IMR-90 (cell line): Measurements from ENCODE around the gene FAM168A. TPM values are rescaled to one million over a fixed set of nuclear protein-coding genes. Genes with fewer than 3 reads are reported as not detected.

ENCODE experiments used
- ATAC-seq: fragments of 200-7000 bp; cut with Tn5 transposase; 2 replicates; pipeline ENCODE4 v1.9.1; 2020; ENCODE audit warnings: low read depth, mild to moderate bottlenecking, moderate library complexity
- BruUV-seq: library from RNA; stranded (reverse); fragments of 400-500 nt; replicated peaks from 2 replicates; lab custom pipeline; 2021; lab: Mats Ljungman, UMichigan
- CTCF ChIA-PET: fragments of 300-600 bp; formaldehyde crosslinking; extraction: SDS; loops from one replicate; lab custom pipeline; 2021; ENCODE audit warnings: antibody characterized with exemption; lab: Yijun Ruan, JAX
- POLR2A ChIA-PET: fragments of 300-600 bp; sonication (Branson Sonifier 250); formaldehyde crosslinking; loops from one replicate; lab custom pipeline; 2022; ENCODE audit warnings: antibody characterized with exemption; ENCODE audit not compliant: unreplicated experiment; lab: Charles Lee
- DNase-seq: peaks from one replicate; pipeline ENCODE4 v3.0.0; 2013
- H2AFZ ChIP-seq: replicated peaks from 2 replicates; pipeline ENCODE3; 2013; ENCODE audit warnings: low read length, mild to moderate bottlenecking; ENCODE audit not compliant: poor library complexity
- H2AK5ac ChIP-seq: 2 replicates; pipeline ENCODE4 v1.6.1; 2013; ENCODE audit warnings: low read depth, low read length, inconsistent platforms
- H2AK9ac ChIP-seq: replicated peaks from 2 replicates; pipeline ENCODE3; 2013; ENCODE audit warnings: mild to moderate bottlenecking, low read depth, low read length, moderate library complexity; ENCODE audit not compliant: poor library complexity
- H2BK120ac ChIP-seq: 2 replicates; pipeline ENCODE4 v1.6.1; 2013; ENCODE audit warnings: low read depth, low read length, inconsistent platforms
- H2BK15ac ChIP-seq: 3 replicates; pipeline ENCODE4 v1.6.1; 2013; ENCODE audit warnings: low read depth, low read length, inconsistent platforms
- H2BK20ac ChIP-seq: 2 replicates; pipeline ENCODE4 v1.6.1; 2013; ENCODE audit warnings: low read depth, mild to moderate bottlenecking, inconsistent platforms, low read length, moderate library complexity
- H2BK5ac ChIP-seq: 2 replicates; pipeline ENCODE4 v1.6.1; 2013; ENCODE audit warnings: mild to moderate bottlenecking, low read depth, low read length, inconsistent platforms; ENCODE audit not compliant: poor library complexity, severe bottlenecking
- H3K14ac ChIP-seq: replicated peaks from 2 replicates; pipeline ENCODE4 v1.6.1; 2013; ENCODE audit warnings: low read depth, low read length, inconsistent platforms
- H3K18ac ChIP-seq: 2 replicates; pipeline ENCODE4 v1.6.1; 2013; ENCODE audit warnings: low read depth, low read length, control low read depth
- H3K23ac ChIP-seq: 2 replicates; pipeline ENCODE4 v1.6.1; 2013; ENCODE audit warnings: low read depth, low read length, inconsistent platforms
- H3K27ac ChIP-seq: 2 replicates; pipeline ENCODE4 v1.5.1; 2013; ENCODE audit warnings: mild to moderate bottlenecking, control low read depth, low read length; ENCODE audit not compliant: insufficient read depth
- H3K27me3 ChIP-seq: 2 replicates; pipeline ENCODE4 v1.6.1; 2013; ENCODE audit warnings: low read length; ENCODE audit not compliant: control insufficient read depth, insufficient read depth
- H3K36me3 ChIP-seq: 2 replicates; pipeline ENCODE4 v1.6.1; 2013; ENCODE audit warnings: low read length, mixed read lengths; ENCODE audit not compliant: control insufficient read depth, insufficient read depth
- H3K4ac ChIP-seq: 2 replicates; pipeline ENCODE4 v1.6.1; 2013; ENCODE audit warnings: low read depth, low read length, inconsistent platforms
- H3K4me1 ChIP-seq: 2 replicates; pipeline ENCODE4 v1.6.1; 2013; ENCODE audit warnings: low read length, mixed read lengths; ENCODE audit not compliant: control insufficient read depth, insufficient read depth
- H3K4me2 ChIP-seq: 2 replicates; pipeline ENCODE4 v1.6.1; 2013; ENCODE audit warnings: low read depth, mild to moderate bottlenecking, control low read depth, low read length, moderate library complexity
- H3K4me3 ChIP-seq: 2 replicates; pipeline ENCODE4 v1.5.1; 2013; ENCODE audit warnings: low read depth, mild to moderate bottlenecking, control low read depth, low read length, moderate library complexity; ENCODE audit not compliant: insufficient read depth
- H3K56ac ChIP-seq: 2 replicates; pipeline ENCODE4 v1.6.1; 2013; ENCODE audit warnings: low read length, inconsistent platforms; ENCODE audit not compliant: insufficient read depth; ENCODE audit errors: extremely low read depth
- H3K79me1 ChIP-seq, 2 experiments: 2 replicates each; pipeline ENCODE4 v1.6.1; 2013; ENCODE audit warnings: low read length in 2 of 2, inconsistent platforms in 1 of 2, low read depth in 1 of 2
- H3K9ac ChIP-seq: 2 replicates; pipeline ENCODE4 v1.6.1; 2013; ENCODE audit warnings: low read depth, low read length, control low read depth
- H3K9me1 ChIP-seq: 2 replicates; pipeline ENCODE4 v1.6.1; 2013; ENCODE audit warnings: low read length, inconsistent platforms; ENCODE audit not compliant: insufficient read depth
- H3K9me3 ChIP-seq: 2 replicates; pipeline ENCODE4 v1.6.1; 2013; ENCODE audit warnings: low read length; ENCODE audit not compliant: control insufficient read depth, insufficient read depth
- H4K20me1 ChIP-seq: 2 replicates; pipeline ENCODE4 v1.6.1; 2013; ENCODE audit warnings: low read length, inconsistent platforms; ENCODE audit not compliant: insufficient read depth
- H4K5ac ChIP-seq: 2 replicates; pipeline ENCODE4 v1.6.1; 2013; ENCODE audit warnings: mild to moderate bottlenecking, low read depth, low read length, control low read depth
- H4K8ac ChIP-seq, 2 experiments: 2 replicates each; pipeline ENCODE4 v1.6.1; 2013; ENCODE audit warnings: low read depth in 2 of 2, low read length in 2 of 2, control low read depth in 1 of 2, inconsistent platforms in 1 of 2
- H4K91ac ChIP-seq: 2 replicates; pipeline ENCODE4 v1.6.1; 2013; ENCODE audit warnings: low read depth, low read length, inconsistent platforms; ENCODE audit not compliant: insufficient read depth
- NFE2L2 ChIP-seq: fragments of 150-350 bp; IDR thresholded peaks from 2 replicates; pipeline ENCODE4 v1.6.1; 2016; ENCODE audit warnings: low read depth, mild to moderate bottlenecking, low read length
- WGBS, 2 experiments: methylation state at CpG; one replicate each; pipeline versions ENCODE4 v1.1.5 to v1.1.7; 2013; ENCODE audit warnings: missing lambda C conversion rate in 2 of 2; ENCODE audit not compliant: insufficient read length in 1 of 2; ENCODE audit errors: extremely low coverage in 2 of 2; 5-methylcytosine and 5-hydroxymethylcytosine counted together
- dilution Hi-C: fragments of 300-500 bp; cut with HindIII; formaldehyde crosslinking; loops from one replicate; pipeline ENCODE4 v1.14.3; 2018; ENCODE audit warnings: low sequenced_read_pairs; ENCODE audit not compliant: unreplicated experiment
- in situ Hi-C: fragments of 300-500 bp; cut with MboI; formaldehyde crosslinking; loops from 3 replicates; pipeline ENCODE4 v1.14.3; 2019; ENCODE audit warnings: low sequenced_read_pairs, inconsistent platforms, mixed read lengths
- intact Hi-C: fragments of 100-400 bp; cut with micrococcal nuclease; formaldehyde crosslinking; loops from 2 replicates; pipeline ENCODE4 v1.10.0; 2022
- polyA plus RNA-seq, 3 experiments: library from polyadenylated mRNA; depleted of rRNA; stranded (reverse); fragments of >200 nt; gene quantifications; 2 replicates each; pipeline ENCODE4 v1.2.3, GENCODE V29; 2012; ENCODE audit warnings: low replicate concordance in 1 of 3
- total RNA-seq: library from RNA; depleted of rRNA; stranded (reverse); fragments of >200 nt; gene quantifications from 2 replicates; pipeline ENCODE4 v1.2.3, GENCODE V29; 2012

Gene FAM168A
- total and polyA plus RNA-seq, 2 of the 4 experiments (the other 2 are of a cell fraction) = 13.1 to 22.8 TPM

GRCh38 chr11:73623686-73624085 is 25.8 kb upstream of the FAM168A start:
- H3K9me3 ChIP-seq = no peaks in the 10 kb centered on the region
- no TSS peak for BruUV-seq
- H2AFZ ChIP-seq = no peak overlapping the region
- no peaks in the 10 kb centered on the region for H3K9me1 ChIP-seq
- no peak overlapping the region for H3K23ac ChIP-seq
- in situ Hi-C loops (loop anchor here (10.0 kb wide), 1 partner anchor 311 kb away; no protein-coding TSS in a partner anchor), dilution Hi-C loops (no loop called here), intact Hi-C loops (loop anchor here (2.0 kb wide), 1 partner anchor 145 kb away; no protein-coding TSS in a partner anchor)
- H2AK9ac ChIP-seq = no peak overlapping the region
- H2BK20ac ChIP-seq = no peak overlapping the region
- no peak overlapping the region for H2BK5ac ChIP-seq
- no peak overlapping the region for H4K8ac ChIP-seq
- H3K14ac ChIP-seq = no peak overlapping the region
- ChIA-PET CTCF (interaction anchor here (1.0 kb wide), 1 partner anchor 37 kb away, joined by 8 read pairs; no protein-coding TSS in a partner anchor), POLR2A (no interaction called here)
- no peak overlapping the region for H3K4me3 ChIP-seq
- no peak overlapping the region for H3K56ac ChIP-seq
- peaks cover 31% of the 10 kb centered on the region for H3K27me3 ChIP-seq
- no peak for ATAC-seq
- no peak overlapping the region for H3K9ac ChIP-seq
- no peak overlapping the region for H4K91ac ChIP-seq
- DNase-seq = no peak
- no CpG with 5 or more reads among the region's 3 CpGs for WGBS, 2 experiments
- H3K4ac ChIP-seq = no peak overlapping the region
- H3K36me3 ChIP-seq = no peaks in the 10 kb centered on the region
- TF ChIP-seq NFE2L2 = no peak
- no peak overlapping the region for H2BK120ac ChIP-seq
- H3K27ac ChIP-seq = no peak overlapping the region
- H4K5ac ChIP-seq = no peak overlapping the region
- H3K18ac ChIP-seq = no peak overlapping the region
- no peak overlapping the region for H2BK15ac ChIP-seq
- no peaks in the 10 kb centered on the region for H4K20me1 ChIP-seq
- H3K79me1 ChIP-seq = no peaks in the 10 kb centered on the region
- no peaks in the 10 kb centered on the region for H3K4me1 ChIP-seq
- H2AK5ac ChIP-seq = no peak overlapping the region
- H3K4me2 ChIP-seq = no peak overlapping the region
